Renal cortex interstitium (tissue), 11 donors: Measurements from ENCODE around the gene NTN3. TPM values are rescaled to one million over a fixed set of nuclear protein-coding genes. Genes with fewer than 3 reads are reported as not detected.
"Not testable (repeated sequence)": the region's sequence is repeated elsewhere in the genome, so short reads cannot be mapped to it uniquely, and the experiment has no call there.

Experiments used
- DNase-seq, 11 donors: peaks; one replicate each; pipeline ENCODE4 v3.0.0-alpha.2; 2013; ENCODE audit warnings: low read depth in 9 of 11, low spot score in 4 of 11; ENCODE audit errors: extremely low read depth in 1 of 11
- polyA plus RNA-seq, 3 donors: library from polyadenylated mRNA; unstranded; fragments of 120-200 nt; gene quantifications; one replicate each; pipeline ENCODE4 v1.2.1, GENCODE V29; 2013; ENCODE audit not compliant: insufficient read length in 3 of 3

NTN3 gene
- polyA plus RNA-seq, 3 donors: 1.8 to 4.4 (median 3.5) TPM

DNA sequence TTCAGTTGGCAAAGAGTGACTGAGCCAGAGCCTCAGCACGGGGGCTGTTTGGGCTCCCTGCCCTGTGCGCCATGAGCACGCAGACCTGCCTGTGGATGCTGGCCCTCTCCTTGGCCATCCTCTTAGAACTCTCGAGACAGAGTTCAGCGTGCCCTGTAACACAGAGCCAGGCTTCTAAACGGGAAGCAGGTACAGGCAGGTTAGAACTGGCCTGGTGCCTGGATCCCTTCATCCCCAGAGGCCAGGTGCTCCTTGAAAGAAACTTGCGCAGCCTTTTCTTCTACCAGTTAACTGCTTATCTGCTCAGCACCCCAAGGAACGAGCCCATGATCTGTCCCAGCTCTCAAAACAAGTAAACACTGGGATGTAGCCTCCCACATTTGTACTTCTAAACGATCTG, 35.0 kb upstream of the NTN3 start:
- no peak for DNase-seq

DNA sequence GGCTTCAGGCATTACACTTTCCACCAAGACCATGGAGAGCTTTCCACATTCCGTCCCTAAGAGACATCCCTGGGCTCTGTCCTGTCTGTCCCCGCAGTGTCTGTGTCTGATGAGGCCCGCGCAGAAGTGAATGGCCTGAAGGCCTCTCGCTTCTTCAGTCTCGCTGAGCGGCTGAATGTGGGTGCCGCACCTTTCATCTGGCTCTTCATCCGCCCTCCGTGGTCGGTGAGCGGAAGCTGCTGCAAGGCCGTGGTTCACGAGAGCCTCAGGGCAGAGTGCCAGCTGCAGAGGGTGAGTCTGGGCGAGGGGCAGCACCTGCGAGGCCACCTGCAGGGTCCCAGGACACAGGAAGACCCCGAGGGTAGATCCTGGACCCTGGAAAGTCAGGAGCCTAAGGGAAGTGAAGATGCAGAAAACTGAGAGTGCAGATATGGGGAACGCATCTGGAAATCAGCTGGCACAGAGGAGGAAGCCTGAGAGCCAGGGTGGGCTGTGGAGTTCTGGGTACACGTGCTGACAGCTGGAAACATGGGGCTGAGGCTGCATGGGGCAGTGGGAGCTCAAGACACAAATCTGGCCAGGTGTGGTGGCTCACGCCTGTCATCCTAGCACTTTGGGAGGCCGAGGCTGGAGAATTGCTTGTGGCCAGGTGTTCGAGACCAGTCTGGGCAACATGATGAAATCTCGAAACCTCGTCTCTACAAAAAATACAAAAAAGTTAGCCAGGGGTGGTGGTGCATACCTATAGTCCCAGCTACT, 33.9 kb upstream of the NTN3 start:
- DNase-seq: no peak

DNA sequence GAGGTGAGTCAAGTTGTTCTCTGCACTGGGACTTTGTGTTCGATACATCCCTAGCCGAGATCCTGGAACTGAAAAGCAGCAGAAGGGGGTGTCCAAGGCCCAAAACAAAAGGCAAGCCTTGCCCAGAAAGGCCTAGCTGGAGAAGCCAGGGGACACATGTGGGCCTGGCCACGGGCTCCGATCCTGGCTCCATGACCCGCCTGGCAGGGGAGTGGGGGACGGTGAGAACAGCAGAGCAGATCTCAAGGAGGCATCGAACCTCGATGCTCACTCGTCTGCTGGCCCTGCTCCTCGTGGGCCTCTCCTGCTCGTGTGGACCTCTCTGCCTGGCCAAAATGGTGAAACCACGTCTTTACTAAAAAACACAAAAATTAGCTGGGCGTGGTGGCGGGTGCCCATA, 33.0 kb upstream of the NTN3 start:
- no peak for DNase-seq

DNA sequence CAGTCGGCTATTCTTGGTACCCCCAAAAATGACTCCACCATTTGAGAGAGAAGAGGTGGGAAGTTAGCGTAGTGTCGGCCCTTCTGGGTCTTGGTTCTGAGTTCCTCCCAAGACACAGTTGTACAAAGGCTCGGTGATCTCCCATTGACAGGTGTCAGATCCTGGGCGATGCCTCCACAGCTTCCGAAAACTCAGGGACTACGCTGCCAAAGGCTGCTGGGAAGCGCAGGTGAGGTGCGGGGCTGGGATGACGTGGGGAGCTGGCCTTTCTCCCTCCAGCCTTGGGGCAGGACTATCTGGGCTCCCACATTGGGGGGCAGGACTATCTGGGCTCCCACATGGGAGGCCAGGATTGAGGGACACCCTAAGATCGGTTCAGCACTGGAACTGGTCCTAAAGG, 31.5 kb upstream of the NTN3 start:
- no peak for DNase-seq

DNA sequence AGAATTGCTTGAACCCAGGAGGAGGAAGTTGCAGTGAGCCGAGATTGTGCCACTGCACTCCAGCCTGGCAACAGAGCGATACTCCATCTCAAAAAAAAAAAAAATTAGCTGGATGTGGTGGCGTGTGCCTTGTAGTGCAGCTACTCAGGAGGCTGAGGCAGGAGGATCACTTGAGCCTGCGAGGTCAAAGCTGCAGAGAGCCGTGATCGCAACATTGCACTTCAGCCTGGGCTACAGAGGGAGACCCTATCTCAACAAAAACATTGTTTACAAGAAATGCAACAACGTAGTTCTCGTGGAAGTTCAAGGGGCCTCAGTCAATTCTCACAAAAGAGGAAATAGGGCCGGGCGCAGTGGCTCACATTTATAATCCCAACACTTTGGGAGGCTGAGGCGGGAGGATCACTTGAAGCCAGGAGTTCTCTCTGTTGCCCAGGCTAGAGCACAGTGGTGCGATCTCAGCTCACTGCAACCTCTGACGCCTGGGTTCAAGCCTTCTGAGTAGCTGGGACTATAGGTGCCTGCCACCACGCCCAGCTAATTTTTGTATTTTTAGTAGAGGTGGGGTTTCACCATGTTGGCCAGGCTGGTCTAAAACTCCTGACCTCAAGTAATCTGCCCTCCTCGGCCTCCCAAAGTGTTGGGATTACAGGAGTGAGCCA, 29.8 kb upstream of the NTN3 start:
- not testable (repeated sequence) for DNase-seq

DNA sequence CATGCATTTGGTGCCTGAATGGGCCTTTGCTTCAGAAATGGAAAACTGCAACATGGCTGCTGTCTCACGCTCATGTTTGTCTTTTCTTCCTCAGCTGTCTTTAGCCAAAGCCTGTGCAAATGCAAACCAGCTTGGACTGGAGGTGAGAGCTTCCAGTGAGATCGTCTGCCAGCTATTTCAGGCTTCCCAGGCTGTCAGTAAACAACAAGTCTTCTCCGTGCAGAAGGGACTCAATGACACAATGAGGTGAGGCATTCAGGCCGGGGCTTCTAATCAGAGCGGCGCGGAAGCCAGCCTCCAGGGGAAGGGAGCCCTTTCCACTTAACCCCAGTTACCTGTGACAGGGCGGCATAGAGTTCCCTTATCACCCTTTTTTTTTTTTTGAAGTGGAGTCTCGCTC, 27.5 kb upstream of the NTN3 start:
- no peak for DNase-seq

DNA sequence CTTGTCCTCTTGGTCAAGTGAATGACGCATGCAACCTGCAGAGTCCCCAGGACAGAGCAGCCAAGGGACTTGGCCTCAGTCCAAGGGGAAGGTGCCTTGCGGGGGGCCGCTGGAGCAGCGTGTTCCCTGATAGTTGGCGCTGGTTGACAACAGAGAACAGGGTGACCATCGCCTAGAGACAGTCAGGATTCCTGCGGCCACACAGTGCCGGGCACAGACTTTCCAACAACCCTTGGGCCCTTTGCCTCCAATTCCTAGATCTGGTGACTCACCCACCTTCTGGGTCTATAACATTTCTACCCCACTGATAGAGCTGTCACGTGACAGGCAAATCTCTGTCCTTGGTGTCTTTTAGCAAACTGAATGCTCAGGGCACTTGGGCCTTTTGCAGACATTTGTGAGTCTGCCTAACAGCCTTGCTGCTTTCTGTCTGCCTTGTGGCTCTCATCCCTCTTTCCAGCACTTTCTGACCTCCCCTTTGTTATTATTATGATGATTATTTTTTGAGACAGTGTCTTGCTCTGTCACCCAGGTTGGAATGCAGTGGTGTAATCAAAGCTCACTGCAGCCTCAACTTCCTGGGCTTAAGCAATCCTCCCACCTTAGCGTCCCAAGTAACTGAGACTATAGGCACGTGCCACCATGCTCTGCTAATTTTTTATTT, 23.0 kb upstream of the NTN3 start:
- DNase-seq: no peak

DNA sequence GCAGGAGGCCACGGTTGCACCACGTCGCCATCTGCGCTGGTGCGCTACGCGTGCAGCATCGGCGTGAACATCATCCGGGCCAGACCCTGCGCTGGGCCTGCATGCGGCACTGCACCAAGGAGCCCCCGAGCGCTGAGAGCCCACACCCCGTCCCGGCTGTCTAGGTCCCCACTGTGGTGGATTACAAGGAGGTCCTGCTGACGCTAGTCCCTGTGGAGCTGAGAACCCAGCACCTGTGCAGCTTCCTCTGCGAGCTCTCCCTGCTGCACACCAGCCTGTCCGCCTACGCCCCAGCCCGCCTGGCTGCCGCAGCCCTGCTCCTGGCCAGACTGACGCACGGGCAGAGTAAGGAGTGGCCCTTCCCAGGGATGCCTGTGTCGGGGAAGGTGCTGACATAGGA, 22.0 kb upstream of the NTN3 start:
- DNase-seq: no peak

DNA sequence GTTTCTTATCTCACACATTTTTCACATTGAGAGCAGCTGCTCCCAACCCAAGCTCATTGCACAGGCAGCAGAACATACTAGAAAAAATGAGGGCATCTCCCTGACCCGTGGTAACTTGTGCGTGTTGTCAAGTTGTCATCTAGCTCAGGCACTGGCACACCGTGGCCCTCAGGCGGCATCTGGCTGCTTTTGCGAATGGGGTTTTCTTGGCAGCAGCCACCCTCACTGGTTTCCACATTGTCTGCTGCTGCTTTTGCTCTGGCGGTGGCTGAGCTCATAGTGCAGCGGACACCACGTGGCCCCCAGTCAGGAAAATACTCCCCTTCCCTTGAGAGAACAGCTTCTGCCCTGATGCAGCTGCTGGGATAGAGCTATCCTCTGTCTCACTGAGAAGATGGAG, 20.6 kb upstream of the NTN3 start:
- no peak for DNase-seq

DNA sequence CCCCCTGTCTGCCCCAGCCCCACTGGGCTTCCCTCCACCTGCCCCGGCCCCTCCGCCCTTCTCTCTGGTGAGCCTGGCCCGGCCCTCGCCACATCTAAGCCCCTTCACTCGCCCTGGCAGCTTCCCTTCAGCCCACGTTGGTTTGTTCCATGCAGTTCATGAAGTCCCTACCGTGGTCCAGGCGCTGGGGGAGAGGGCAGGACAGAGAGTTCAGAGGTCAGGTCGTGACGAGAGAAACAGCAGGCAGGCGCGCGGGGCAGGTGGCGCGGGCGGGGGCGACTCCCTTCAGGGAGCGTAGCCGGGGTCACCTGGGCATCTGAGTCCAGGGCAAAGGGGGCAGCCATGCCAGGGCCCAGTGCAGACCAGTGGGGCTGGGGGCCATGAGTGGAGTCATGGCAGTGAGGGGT, 20.1 kb upstream of the NTN3 start:
- DNase-seq: no peak

DNA sequence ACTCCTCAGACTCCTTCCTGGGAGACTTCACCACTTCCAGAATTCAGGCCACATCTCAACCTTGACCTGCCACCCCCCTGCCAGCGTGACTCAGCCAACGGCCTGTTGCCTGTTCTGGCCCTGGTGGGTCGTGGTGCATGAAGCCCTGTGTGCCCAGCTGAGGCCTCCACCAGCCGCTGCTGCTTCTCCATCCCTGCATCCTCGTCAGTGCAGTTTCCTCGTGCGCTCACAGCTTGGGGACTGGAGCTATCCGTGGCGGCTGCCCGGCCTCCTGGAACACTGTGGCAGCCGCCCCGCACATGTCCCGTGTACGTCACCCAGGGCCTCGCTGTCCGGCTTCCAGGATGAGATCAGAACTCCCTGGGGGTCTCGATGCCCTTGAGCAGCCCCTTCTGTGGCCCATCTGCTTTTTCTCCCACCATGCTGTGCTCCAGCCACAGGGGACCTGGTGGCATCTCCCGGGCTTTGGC, 19.2 kb upstream of the NTN3 start:
- no peak for DNase-seq

DNA sequence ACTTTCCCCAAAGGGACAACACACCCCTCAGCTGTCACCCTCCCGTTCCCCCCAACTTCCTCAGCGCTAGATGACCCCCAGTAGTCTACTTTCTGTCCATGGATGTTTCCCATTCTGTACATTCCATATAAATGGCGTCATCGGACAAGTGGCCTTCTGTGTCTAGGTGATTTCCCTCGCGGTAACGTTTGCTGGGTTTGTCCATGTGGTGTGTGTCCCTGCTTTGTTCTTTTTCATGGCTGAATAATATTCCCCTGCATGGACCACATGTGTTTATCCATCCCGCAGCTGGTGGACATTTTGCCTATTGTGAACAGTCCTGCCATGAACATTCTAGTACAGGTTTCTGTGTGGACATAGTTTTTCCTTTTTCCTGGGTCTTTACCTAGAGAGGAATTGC, 18.4 kb upstream of the NTN3 start:
- DNase-seq: no peak

DNA sequence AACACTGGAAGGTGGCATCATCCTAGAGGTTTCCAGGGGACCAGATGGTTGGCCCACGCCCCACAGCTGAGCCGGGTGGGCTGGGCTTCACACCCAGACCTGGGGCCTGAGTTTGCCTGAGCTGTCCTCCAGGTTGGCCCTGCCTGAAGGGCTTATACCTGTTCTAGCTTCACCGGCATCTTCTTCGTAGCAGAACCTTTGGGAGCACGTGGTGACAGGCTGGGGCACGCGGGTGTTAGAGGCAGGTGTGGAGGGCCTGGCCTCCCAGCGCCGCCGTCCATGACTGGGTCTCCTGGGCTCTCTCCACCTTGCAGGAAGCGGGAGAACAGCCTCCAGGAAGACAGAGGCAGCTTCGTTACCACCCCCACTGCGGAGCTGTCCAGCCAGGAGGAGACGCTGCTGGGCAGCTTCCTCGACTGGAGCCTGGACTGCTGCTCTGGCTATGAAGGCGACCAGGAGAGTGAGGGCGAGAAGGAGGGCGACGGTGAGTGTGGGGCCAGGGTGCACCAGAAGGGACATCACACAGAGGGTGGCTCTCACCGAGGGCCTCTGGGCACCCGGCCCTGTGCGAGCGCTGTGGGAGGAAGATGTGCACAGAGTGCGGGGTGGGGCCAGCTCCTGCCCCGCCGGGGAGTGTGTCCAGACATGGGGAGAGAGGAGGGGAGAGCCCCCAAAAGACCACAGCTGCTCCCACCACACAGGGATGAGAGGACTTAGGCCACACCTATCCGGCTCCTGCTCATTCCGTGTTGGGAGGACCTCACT, 15.8 kb upstream of the NTN3 start:
- DNase-seq: no peak

DNA sequence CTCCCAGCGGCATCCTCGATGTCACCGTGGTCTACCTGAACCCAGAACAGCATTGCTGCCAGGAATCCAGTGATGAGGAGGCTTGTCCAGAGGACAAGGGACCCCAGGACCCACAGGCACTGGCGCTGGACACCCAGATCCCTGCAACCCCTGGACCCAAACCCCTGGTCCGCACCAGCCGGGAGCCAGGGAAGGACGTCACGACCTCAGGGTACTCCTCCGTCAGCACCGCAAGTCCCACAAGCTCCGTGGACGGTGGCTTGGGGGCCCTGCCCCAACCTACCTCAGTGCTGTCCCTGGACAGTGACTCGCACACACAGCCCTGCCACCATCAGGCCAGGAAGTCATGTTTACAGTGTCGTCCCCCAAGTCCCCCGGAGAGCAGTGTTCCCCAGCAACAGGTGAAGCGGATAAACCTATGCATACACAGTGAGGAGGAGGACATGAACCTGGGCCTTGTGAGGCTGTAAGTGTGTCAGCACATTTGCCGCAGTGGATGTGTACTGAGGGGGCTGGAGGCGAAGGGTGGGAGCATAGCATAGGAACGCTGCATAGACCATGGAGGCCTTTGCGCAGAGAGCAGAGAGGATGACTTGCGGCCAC, 14.4 kb upstream of the NTN3 start:
- no peak for DNase-seq

DNA sequence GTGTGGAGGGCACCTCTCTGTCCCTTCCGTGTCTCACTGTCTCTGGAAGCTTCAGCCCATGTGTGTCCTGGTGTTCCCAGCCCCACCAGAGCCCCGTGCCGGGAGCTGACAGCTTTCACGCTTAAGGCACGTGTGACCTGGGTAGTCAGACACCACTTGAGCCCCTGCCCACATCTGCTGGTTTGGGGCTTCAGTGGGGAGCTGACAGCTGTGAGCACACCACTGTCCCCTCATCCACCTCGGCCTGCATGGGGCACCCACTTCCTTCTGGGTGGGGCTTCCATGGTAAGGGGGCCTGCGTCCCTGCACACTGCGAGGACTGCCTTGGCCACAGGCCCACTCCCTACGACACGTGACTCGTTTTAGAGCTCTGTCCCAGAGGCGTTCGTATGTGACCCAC, 13.8 kb upstream of the NTN3 start:
- DNase-seq: no peak

DNA sequence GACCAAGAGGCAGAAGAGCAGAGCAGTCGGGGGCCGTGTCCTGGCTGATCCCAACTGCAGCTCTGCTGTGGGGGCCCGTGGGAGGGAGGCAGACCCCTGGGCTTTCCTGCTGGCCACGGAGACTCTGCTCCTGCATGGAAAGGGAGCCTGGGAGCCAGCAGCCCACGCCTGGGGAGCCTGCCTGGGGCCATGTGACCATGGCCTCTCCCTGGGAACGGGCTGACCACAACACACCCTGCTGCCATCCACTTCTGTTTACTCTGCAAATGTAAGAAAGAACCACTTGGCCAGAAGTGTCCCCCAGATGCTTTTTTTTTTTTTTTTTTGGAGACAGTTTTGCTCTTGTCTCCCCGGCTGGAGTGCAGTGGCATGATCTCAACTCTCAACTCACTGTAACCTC, 13.2 kb upstream of the NTN3 start:
- DNase-seq: no peak

DNA sequence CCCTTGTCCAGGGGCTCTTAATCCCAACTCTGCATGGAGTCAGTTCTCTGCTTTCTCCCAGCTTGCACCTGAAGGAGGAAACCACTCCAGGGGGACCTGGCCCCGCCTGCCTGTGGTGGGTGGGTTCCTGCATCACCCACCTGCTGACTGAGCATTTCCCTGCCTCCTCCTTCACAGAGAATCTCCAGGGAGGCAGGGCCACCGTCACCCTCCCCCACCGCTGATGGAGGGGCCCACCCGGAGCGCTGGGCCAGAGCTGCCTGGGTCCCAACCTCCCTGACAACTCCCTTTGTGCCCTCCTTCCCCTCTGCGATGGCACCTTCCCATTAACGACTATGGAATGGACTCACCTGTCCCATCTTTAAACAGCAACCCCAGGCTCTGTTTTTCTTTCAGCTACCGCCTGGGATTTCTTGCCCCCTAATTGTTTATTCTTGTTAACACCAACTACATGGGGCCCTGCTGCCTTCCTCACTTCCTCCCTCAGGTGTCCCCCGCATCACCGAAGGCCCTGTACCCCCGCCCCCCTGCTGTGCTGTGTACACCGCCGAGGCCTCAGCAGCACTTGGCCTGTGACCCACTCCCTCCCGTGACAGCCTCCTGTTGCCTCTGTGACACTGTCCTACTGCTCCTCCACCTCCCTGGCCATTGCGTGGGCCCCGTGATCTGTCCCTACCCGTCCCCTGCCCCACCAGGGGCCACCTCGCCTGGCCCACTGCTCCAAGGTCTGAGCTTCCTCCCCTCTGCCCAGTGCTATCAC, 12.0 kb upstream of the NTN3 start:
- DNase-seq: no peak

DNA sequence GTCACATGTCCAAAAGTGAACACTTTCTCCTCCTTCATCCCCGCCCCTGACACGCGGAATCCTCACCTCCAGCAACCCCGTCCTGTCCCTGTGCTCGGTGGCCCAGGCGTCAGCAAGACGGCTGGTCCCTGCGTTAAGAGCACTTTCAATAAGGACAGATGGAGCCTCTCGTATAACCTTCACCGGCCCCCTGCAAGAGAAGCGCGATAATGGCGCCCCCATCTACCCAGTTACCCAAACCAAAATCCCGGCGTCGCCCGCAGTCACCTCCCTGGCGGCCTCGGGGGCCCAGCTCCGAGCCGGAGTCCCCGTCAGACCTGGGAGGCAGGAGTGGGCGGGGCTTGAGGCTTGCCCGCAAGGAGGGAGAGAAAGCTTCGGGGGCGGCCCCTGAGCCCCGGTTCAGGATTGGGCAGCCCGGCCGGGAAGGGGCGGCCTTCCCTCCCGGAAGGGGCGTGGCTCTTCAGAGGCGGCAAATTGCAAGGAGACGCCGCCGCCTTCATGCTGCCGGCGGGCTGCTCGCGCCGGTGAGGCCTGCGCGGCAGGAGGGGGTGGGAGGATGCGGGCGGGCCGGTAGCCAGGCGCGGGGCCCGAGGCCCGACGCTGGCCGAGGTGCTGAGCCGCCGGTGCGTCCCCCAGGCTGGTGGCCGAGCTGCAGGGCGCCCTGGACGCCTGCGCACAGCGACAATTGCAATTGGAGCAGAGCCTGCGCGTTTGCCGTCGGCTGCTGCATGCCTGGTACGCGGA, 11.3 kb upstream of the NTN3 start, which contains the start of gene TEDC2:
Gene TEDC2, plus strand, starts transcription at position 463 of the 744 bp plus-strand sequence. Its CDS starts 36 bp downstream, at position 499.
- peak; percentile 78 to 96 (median 90) for DNase-seq
